Measurements from ENCODE around the gene CLIC4. TPM values are rescaled to one million over a fixed set of nuclear protein-coding genes. Genes with fewer than 3 reads are reported as not detected.

CLIC4 gene
- total and polyA plus RNA-seq, 9 of the 15 experiments (the other 6 are each of a cell fraction or from before 2014, with no cell fraction given) = 16.0 to 67.5 (median 38.4) TPM

DNA sequence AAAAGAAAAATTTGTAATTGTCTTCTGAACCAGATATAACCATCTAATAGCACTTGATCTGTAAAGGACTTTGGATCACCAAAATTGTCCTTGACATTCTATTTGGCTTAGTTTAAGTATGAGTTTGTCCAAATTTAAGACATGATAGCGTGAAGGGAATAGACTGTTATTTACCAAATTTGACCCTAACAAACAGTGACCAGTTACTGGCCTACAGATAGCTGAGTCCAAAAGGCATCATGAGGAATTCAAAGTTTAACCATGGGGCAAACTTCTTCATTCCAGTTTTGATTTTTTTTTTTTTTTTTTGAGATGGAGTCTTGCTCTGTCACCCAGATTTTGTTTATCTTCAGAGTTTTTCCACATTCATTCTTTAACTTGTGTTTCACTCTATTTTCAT is 38.5 kb downstream of the CLIC4 start:
- in situ Hi-C loops (cut with MboI) (no loop called here), intact Hi-C loops (cut with micrococcal nuclease) (no loop called here)
- FAIRE-seq (no peak), ATAC-seq (no peak), DNase-seq (ENCODE audit: extremely low read depth in 1 of 4, low spot score in 3 of 4) (no peak)
- H3K27me3 ChIP-seq (ENCODE audit: control insufficient read depth in 2 of 2, insufficient read depth in 2 of 2, low read length in 2 of 2) = no peaks in the 10 kb centered on the region
- POLR2A ChIA-PET = interaction anchor here (0.7 to 1.3 kb wide), 5 partner anchors 11 to 141 kb away, joined by 3 to 6 read pairs (median 4); no protein-coding TSS in a partner anchor
- no peak overlapping the region for H3K4me3 ChIP-seq
- no peak overlapping the region for H3K4me2 ChIP-seq (ENCODE audit: insufficient read depth, low read length)
- no TSS peak for BruUV-seq (replicated peaks)
- no peaks in the 10 kb centered on the region for H3K4me1 ChIP-seq (replicated peaks in 1 of 2; ENCODE audit: control insufficient read depth in 2 of 2, insufficient read depth in 2 of 2, low read length in 2 of 2)
- no peaks in the 10 kb centered on the region for H4K20me1 ChIP-seq (replicated peaks; ENCODE audit: control insufficient read depth, insufficient read depth, low read length)
- CTCF ChIA-PET (ENCODE audit: low intra/inter-chr PET ratio) = no interaction called here
- no peak overlapping the region for H3K27ac ChIP-seq (ENCODE audit: extremely low read depth, low read depth, low read length)
- TF ChIP-seq, protein P1, sequence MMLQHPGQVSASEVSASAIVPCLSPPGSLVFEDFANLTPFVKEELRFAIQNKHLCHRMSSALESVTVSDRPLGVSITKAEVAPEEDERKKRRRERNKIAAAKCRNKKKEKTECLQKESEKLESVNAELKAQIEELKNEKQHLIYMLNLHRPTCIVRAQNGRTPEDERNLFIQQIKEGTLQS (IDR thresholded peaks at IDR 0.05) = no peak
- TF ChIP-seq, protein P1 (CRISPR knock-in tag; conservative IDR thresholded peaks at IDR 0.05) = no peak
- TF ChIP-seq HDAC1 (IDR thresholded peaks at IDR 0.05) (no peak), KDM2B (CRISPR knock-in tag; IDR thresholded peaks at IDR 0.05) (no peak)
- TF ChIP-seq, protein P2, sequence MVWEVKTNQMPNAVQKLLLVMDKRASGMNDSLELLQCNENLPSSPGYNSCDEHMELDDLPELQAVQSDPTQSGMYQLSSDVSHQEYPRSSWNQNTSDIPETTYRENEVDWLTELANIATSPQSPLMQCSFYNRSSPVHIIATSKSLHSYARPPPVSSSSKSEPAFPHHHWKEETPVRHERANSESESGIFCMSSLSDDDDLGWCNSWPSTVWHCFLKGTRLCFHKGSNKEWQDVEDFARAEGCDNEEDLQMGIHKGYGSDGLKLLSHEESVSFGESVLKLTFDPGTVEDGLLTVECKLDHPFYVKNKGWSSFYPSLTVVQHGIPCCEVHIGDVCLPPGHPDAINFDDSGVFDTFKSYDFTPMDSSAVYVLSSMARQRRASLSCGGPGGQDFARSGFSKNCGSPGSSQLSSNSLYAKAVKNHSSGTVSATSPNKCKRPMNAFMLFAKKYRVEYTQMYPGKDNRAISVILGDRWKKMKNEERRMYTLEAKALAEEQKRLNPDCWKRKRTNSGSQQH (CRISPR knock-in tag; IDR thresholded peaks at IDR 0.05) = no peak
- no peak overlapping the region for H2AFZ ChIP-seq (ENCODE audit: low read depth, low read length)
- H3K9ac ChIP-seq (ENCODE audit: insufficient read depth in 1 of 2, low read depth in 2 of 2, low read length in 2 of 2) = no peak overlapping the region
- peaks cover 4% of the 10 kb centered on the region for H3K9me1 ChIP-seq (ENCODE audit: control insufficient read depth, insufficient read depth, low read length)
- peaks cover 23% of the 10 kb centered on the region; the same call in 2 of the 3 replicates for H3K79me2 ChIP-seq (ENCODE audit: control insufficient read depth, insufficient read depth, low read length)
- no peaks in the 10 kb centered on the region for H3K9me3 ChIP-seq (replicated peaks; ENCODE audit: control insufficient read depth, insufficient read depth, low read depth, low read length)
- WGBS (ENCODE audit: insufficient coverage, low coverage, missing lambda C conversion rate) = 86% methylated on average over 1 of the region's 1 CpG
- H3K36me3 ChIP-seq (ENCODE audit: control insufficient read depth, insufficient read depth, low read length) = no peaks in the 10 kb centered on the region

Measured in K562 (cell line).